WTC11 (cell line): ENCODE results near the gene RSAD1. TPM values are rescaled to one million over a fixed set of nuclear protein-coding genes. Genes with fewer than 3 reads are reported as not detected.

Experiments
- ATAC-seq: fragments of 200-7000 bp; cut with Tn5 transposase; 2 replicates; pipeline ENCODE4 v1.10.0; 2021; ENCODE audit warnings: mild to moderate bottlenecking, moderate library complexity
- CTCF ChIA-PET: fragments of 300-600 bp; sonication (Branson Sonifier 250); formaldehyde crosslinking; loops from one replicate; lab custom pipeline; 2021; ENCODE audit warnings: antibody characterized with exemption; lab: Charles Lee
- POLR2A ChIA-PET: fragments of 350-600 bp; sonication (Branson Sonifier 250); formaldehyde crosslinking; loops from one replicate; lab custom pipeline; 2021; ENCODE audit warnings: antibody characterized with exemption; lab: Charles Lee
- DNase-seq: peaks from one replicate; pipeline ENCODE4 v3.0.0; 2021; ENCODE audit warnings: low spot score
- H3K27ac Mint-ChIP-seq: 2 replicates; pipeline ENCODE4 v1.8.0; 2021; ENCODE audit warnings: mixed read lengths
- H3K27me3 Mint-ChIP-seq: 2 replicates; pipeline ENCODE4 v1.8.0; 2021; ENCODE audit warnings: low read depth, mild to moderate bottlenecking, moderate library complexity, mixed read lengths
- H3K36me3 Mint-ChIP-seq: 2 replicates; pipeline ENCODE4 v1.8.0; 2021; ENCODE audit warnings: mixed read lengths
- H3K4me1 Mint-ChIP-seq: 2 replicates; pipeline ENCODE4 v1.8.0; 2022; ENCODE audit warnings: mixed read lengths
- H3K4me3 Mint-ChIP-seq: 2 replicates; pipeline ENCODE4 v1.8.0; 2021; ENCODE audit warnings: mild to moderate bottlenecking, moderate library complexity, mixed read lengths
- H3K9me3 Mint-ChIP-seq: 2 replicates; pipeline ENCODE4 v1.8.0; 2021; ENCODE audit warnings: mixed read lengths
- AFF4 ChIP-seq: sonication (generic); formaldehyde crosslinking; IDR thresholded peaks from 2 replicates; pipeline ENCODE4 v1.8.1; 2023; ENCODE audit warnings: mild to moderate bottlenecking, missing genetic modification reagents, borderline replicate concordance
- E2F4 ChIP-seq: sonication (generic); formaldehyde crosslinking; IDR thresholded peaks from 2 replicates; pipeline ENCODE4 v1.8.1; 2022; ENCODE audit warnings: low read depth, mild to moderate bottlenecking, moderate library complexity, missing genetic modification reagents, borderline replicate concordance
- ELF4 ChIP-seq: sonication (generic); formaldehyde crosslinking; IDR thresholded peaks from 2 replicates; pipeline ENCODE4 v1.8.1; 2022; ENCODE audit warnings: low read depth, mild to moderate bottlenecking, moderate library complexity, missing genetic modification reagents
- EMX1 ChIP-seq: fragments of 250-450 bp; sonication (Bioruptor Pico); IDR thresholded peaks from 2 replicates; pipeline ENCODE4 v1.8.0; 2021; ENCODE audit warnings: mild to moderate bottlenecking
- FOXK1 ChIP-seq: sonication (generic); formaldehyde crosslinking; IDR thresholded peaks from 2 replicates; pipeline ENCODE4 v1.8.0; 2022; ENCODE audit warnings: mild to moderate bottlenecking, moderate library complexity, missing genetic modification reagents
- FOXP4 ChIP-seq: sonication (generic); formaldehyde crosslinking; IDR thresholded peaks from 2 replicates; pipeline ENCODE4 v1.8.0; 2022; ENCODE audit warnings: mild to moderate bottlenecking, missing genetic modification reagents
- MAX ChIP-seq: sonication (generic); formaldehyde crosslinking; IDR thresholded peaks from 2 replicates; pipeline ENCODE4 v1.8.0; 2022; ENCODE audit warnings: mild to moderate bottlenecking, missing genetic modification reagents
- MXD4 ChIP-seq: fragments of 250-450 bp; sonication (Bioruptor Pico); IDR thresholded peaks from 2 replicates; pipeline ENCODE4 v1.8.0; 2021; ENCODE audit warnings: mild to moderate bottlenecking, moderate library complexity, borderline replicate concordance
- MYBL2 ChIP-seq: sonication (generic); formaldehyde crosslinking; IDR thresholded peaks from 2 replicates; pipeline ENCODE4 v1.8.1; 2023; ENCODE audit warnings: mild to moderate bottlenecking, moderate library complexity, missing genetic modification reagents
- NR1H2 ChIP-seq: sonication (generic); formaldehyde crosslinking; IDR thresholded peaks from 2 replicates; pipeline ENCODE4 v1.9.0; 2021; ENCODE audit warnings: mild to moderate bottlenecking, moderate library complexity, missing genetic modification reagents
- PRRX2 ChIP-seq: fragments of 250-450 bp; sonication (Bioruptor Pico); IDR thresholded peaks from 2 replicates; pipeline ENCODE4 v1.8.0; 2021; ENCODE audit warnings: mild to moderate bottlenecking
- SMAD3 ChIP-seq: sonication (generic); formaldehyde crosslinking; IDR thresholded peaks from 2 replicates; pipeline ENCODE4 v1.8.0; 2022; ENCODE audit warnings: missing genetic modification reagents, mild to moderate bottlenecking, borderline replicate concordance
- TCF7 ChIP-seq: sonication (generic); formaldehyde crosslinking; IDR thresholded peaks from 2 replicates; pipeline ENCODE4 v1.8.0; 2022; ENCODE audit warnings: mild to moderate bottlenecking, low read depth, missing genetic modification reagents, moderate library complexity
- ZNF263 ChIP-seq: sonication (generic); formaldehyde crosslinking; IDR thresholded peaks from 2 replicates; pipeline ENCODE4 v1.8.1; 2022; ENCODE audit warnings: low read depth, mild to moderate bottlenecking, moderate library complexity, missing genetic modification reagents
- ZNF281 ChIP-seq: sonication (generic); formaldehyde crosslinking; IDR thresholded peaks from 2 replicates; pipeline ENCODE4 v1.8.0; 2023; ENCODE audit warnings: mild to moderate bottlenecking, missing genetic modification reagents
- ZNF396 ChIP-seq: fragments of 250-450 bp; sonication (Bioruptor Pico); IDR thresholded peaks from 2 replicates; pipeline ENCODE4 v1.8.0; 2021; ENCODE audit warnings: mild to moderate bottlenecking, moderate library complexity, borderline replicate concordance
- total RNA-seq: library from RNA; stranded (reverse); gene quantifications from 3 replicates; pipeline ENCODE4 v1.2.3, GENCODE V29; 2021

The RSAD1 gene
- total RNA-seq, 1 experiment from 2014 or later: 35.1 TPM

GRCh38 chr17:50495217-50495823, 16.7 kb downstream of the RSAD1 start:
- H3K4me1 Mint-ChIP-seq: no peaks in the 10 kb centered on the region
- TF ChIP-seq NR1H2 (CRISPR knock-in tag) (no peak), ZNF396 (CRISPR knock-in tag) (no peak), MAX (CRISPR knock-in tag) (no peak), ELF4 (no peak), MYBL2 (no peak), ZNF263 (CRISPR knock-in tag) (no peak), PRRX2 (CRISPR knock-in tag) (no peak), FOXK1 (CRISPR knock-in tag) (no peak), FOXP4 (CRISPR knock-in tag) (no peak)
- H3K36me3 Mint-ChIP-seq: no peaks in the 10 kb centered on the region
- H3K9me3 Mint-ChIP-seq: no peaks in the 10 kb centered on the region
- no peaks in the 10 kb centered on the region for H3K27me3 Mint-ChIP-seq
- DNase-seq (no peak), ATAC-seq (peak; percentile 60)
- no peak overlapping the region for H3K4me3 Mint-ChIP-seq
- POLR2A ChIA-PET: no interaction called here
- CTCF ChIA-PET: interaction anchor here (0.8 to 1.2 kb wide), 5 partner anchors 8 to 287 kb away, joined by 3 to 5 read pairs (median 3); no protein-coding TSS in a partner anchor
- no peak overlapping the region for H3K27ac Mint-ChIP-seq

- no peak for TF ChIP-seq ZNF281 (CRISPR knock-in tag)
- no peak for DNase-seq
- no peak for ATAC-seq
Observed at GRCh38 chr17:50495918-50496317, 17.3 kb downstream of the RSAD1 start.

GRCh38 chr17:50498021-50498874, 19.6 kb downstream of the RSAD1 start:
- ATAC-seq: no peak
- no peaks in the 10 kb centered on the region for H3K27me3 Mint-ChIP-seq
- no peaks in the 10 kb centered on the region for H3K4me1 Mint-ChIP-seq
- ChIA-PET CTCF (interaction anchor here (0.6 to 0.7 kb wide), 2 partner anchors 48 to 75 kb away, joined by 4 to 5 read pairs; no protein-coding TSS in a partner anchor), POLR2A (no interaction called here)
- no peak overlapping the region for H3K27ac Mint-ChIP-seq
- no peaks in the 10 kb centered on the region for H3K36me3 Mint-ChIP-seq
- no peak overlapping the region for H3K4me3 Mint-ChIP-seq
- no peak for DNase-seq
- H3K9me3 Mint-ChIP-seq: no peaks in the 10 kb centered on the region
- TF ChIP-seq SMAD3 (CRISPR knock-in tag) (no peak), MXD4 (CRISPR knock-in tag) (no peak), EMX1 (no peak), TCF7 (CRISPR knock-in tag) (no peak), AFF4 (CRISPR knock-in tag) (no peak), E2F4 (no peak)

More at GRCh38 chr17:50495918-50496317, 17.3 kb downstream of the RSAD1 start:
- H3K36me3 Mint-ChIP-seq: no peaks in the 10 kb centered on the region
- no peak overlapping the region for H3K4me3 Mint-ChIP-seq
- no peaks in the 10 kb centered on the region for H3K9me3 Mint-ChIP-seq
- no peak overlapping the region for H3K27ac Mint-ChIP-seq
- ChIA-PET POLR2A (no interaction called here), CTCF (interaction anchor here (0.8 to 1.2 kb wide), 5 partner anchors 9 to 287 kb away, joined by 3 to 5 read pairs (median 3); no protein-coding TSS in a partner anchor)
- no peaks in the 10 kb centered on the region for H3K4me1 Mint-ChIP-seq
- H3K27me3 Mint-ChIP-seq: no peaks in the 10 kb centered on the region
